ENCODE measurements around the gene LYSMD4. TPM values are rescaled to one million over a fixed set of nuclear protein-coding genes. Genes with fewer than 3 reads are reported as not detected.
"Not testable (repeated sequence)": the region's sequence is repeated elsewhere in the genome, so short reads cannot be mapped to it uniquely, and the experiment has no call there.

The LYSMD4 gene
- total RNA-seq = 10 to 100 TPM in 1 of 7 donors, 1 to 10 TPM in 6; 5.4 to 13.3 (median 7.6) TPM
- 1 to 10 TPM; 2.5 to 5.7 (median 4.8) TPM for polyA plus RNA-seq
- long read RNA-seq, donor 1, transcript LYSMD4-203 (1 exons, 2,122 nt) = major isoform, 46 of 46 reads
- long read RNA-seq, donor 1, partial matches to known transcripts = 0 of 46 reads
- long read RNA-seq, donor 1, other reads (novel, unspliced or antisense) = 0 of 46 reads
- long read RNA-seq, donor 2, transcript LYSMD4-203 (1 exons, 2,122 nt) = major isoform, 35 of 36 reads
- long read RNA-seq, donor 2, partial matches to known transcripts = 0 of 36 reads
- long read RNA-seq, donor 2, other reads (novel, unspliced or antisense) = 0 of 36 reads

DNA sequence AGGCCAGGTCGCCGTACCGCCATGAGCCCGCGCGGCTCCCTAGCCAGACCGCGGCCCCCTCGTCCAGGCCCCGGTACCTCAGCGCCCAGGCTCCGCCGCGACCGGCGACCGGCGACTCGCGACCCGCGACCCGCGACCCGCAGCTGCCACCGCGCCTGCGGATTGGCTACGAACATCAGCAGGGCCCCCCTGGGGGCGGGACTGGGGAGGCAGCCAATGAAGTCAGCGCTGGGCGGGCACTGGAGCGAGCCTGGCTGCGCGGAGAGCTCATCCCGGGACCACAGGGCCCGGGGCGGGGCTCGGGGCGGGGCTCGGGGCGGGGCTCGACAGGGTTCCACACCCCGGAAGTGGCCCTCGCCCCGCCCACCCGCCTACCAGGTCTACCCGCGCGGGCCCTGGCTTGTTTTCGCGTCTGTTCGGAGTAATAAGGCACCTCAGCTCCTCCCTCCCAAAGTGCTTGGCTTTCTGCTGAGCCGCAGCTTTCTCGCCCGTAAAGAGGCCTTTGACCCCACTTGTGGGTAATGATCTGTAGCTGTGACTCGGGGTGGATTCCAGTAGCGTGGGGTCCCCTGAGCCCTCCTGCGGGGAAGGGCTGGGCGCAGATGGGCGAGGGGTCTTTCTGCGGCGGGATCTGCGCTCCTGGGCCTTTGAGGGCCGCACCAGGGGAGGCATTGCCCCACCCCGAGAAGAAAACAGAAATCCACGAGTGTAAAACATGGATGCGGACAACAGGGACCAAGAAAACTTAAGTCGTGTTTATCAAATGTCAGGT is at the start of gene LYSMD4:
Gene LYSMD4 (minus strand): TSS at position 170 of the 772 bp plus-strand sequence. CDS start 1,438 bp downstream, outside the sequence.
- H3K27me3 ChIP-seq (replicated peaks in 1 of 7) = no peaks in the 10 kb centered on the region
- no peaks in the 10 kb centered on the region for H3K9me3 ChIP-seq
- peak within 1 kb of the TSS; percentile 81 to 89 (median 84) for H3K27ac ChIP-seq
- WGBS, 5 donors = 10 to 49% (median 13%) methylated on average over 13 to 69 of the region's 69 CpGs
- peak within 1 kb of the TSS; percentile 83 to 97 (median 88) for H3K4me3 ChIP-seq
- H3K36me3 ChIP-seq = peaks cover 0 to 16% (median 9%) of the 10 kb centered on the region in 6 donors
- intact Hi-C loops (cut with DNase I; ENCODE audit: low total_unique reads) = no loop called here
- peak; percentile 84 to 87 (median 84) for TF ChIP-seq POLR2AphosphoS5 (IDR thresholded peaks at IDR 0.05)
- no peak for TF ChIP-seq POLR2A (IDR thresholded peaks at IDR 0.05)
- TF ChIP-seq, protein P1, sequence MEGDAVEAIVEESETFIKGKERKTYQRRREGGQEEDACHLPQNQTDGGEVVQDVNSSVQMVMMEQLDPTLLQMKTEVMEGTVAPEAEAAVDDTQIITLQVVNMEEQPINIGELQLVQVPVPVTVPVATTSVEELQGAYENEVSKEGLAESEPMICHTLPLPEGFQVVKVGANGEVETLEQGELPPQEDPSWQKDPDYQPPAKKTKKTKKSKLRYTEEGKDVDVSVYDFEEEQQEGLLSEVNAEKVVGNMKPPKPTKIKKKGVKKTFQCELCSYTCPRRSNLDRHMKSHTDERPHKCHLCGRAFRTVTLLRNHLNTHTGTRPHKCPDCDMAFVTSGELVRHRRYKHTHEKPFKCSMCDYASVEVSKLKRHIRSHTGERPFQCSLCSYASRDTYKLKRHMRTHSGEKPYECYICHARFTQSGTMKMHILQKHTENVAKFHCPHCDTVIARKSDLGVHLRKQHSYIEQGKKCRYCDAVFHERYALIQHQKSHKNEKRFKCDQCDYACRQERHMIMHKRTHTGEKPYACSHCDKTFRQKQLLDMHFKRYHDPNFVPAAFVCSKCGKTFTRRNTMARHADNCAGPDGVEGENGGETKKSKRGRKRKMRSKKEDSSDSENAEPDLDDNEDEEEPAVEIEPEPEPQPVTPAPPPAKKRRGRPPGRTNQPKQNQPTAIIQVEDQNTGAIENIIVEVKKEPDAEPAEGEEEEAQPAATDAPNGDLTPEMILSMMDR (IDR thresholded peaks at IDR 0.05 in 8 of 11, conservative IDR thresholded peaks at IDR 0.05 in 3 of 11) = peak in 1 of 11 experiments; percentile 17
- DNase-seq = peak; percentile 99
- H3K4me1 ChIP-seq = peaks cover 0 to 37% (median 21%) of the 10 kb centered on the region in 6 donors

DNA sequence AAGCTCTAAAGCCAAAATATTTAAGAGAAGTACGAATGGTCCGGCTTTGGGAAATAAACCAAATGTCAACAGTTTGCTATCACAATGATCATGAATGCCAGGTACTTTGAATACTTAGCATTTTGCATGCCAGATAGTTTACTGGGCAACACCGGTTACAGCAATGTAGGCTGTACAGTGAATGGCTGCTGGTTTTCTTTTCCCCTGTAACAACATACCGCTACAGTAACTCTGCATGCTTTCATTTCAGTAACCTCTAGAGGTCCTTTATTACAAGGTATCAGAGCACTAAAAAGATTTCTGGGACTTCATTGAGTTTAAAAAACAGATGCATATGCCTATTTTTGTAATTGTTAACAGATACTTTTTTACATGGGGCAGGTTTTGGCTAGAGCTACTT is 48.8 kb upstream of the LYSMD4 start:
- H3K36me3 ChIP-seq; H3K9me3 ChIP-seq; H3K27me3 ChIP-seq (replicated peaks in 1 of 7); DNase-seq; H3K4me3 ChIP-seq; intact Hi-C loops (cut with DNase I; ENCODE audit: low total_unique reads); H3K4me1 ChIP-seq; H3K27ac ChIP-seq: not testable (repeated sequence)
- WGBS, 5 donors = 60 to 91% (median 81%) methylated on average over 1 to 4 of the region's 4 CpGs

DNA sequence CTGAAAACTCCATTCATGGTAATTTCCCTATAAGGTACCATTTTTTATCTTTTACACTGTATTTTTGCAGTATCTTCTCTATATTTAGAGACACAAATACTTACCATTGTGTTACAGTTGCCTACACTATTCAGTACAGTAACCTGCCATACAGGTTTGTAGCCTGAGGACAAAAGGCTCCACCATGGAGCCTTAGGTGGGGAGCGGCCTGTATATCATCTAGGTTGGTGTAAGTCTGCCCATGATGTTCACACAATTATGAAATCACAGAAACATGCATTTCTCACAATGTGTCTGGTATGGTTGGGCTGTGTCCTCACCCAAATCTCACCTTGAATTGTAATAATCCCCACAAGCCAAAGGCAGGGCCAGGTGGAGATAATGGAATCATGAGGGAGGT is 43.9 kb upstream of the LYSMD4 start:
- H3K9me3 ChIP-seq = peaks cover 0 to 4% (median 0%) of the 10 kb centered on the region in 8 donors
- no peak overlapping the region for H3K27ac ChIP-seq
- no peaks in the 10 kb centered on the region for H3K36me3 ChIP-seq
- no peak overlapping the region for H3K4me3 ChIP-seq
- intact Hi-C loops (cut with DNase I; ENCODE audit: low total_unique reads) = no loop called here
- 94 to 100% (median 97%) methylated on average over 1 of the region's 1 CpG for whole genome bisulfite sequencing, 5 donors
- no peak for DNase-seq
- no peaks in the 10 kb centered on the region for H3K4me1 ChIP-seq
- no peaks in the 10 kb centered on the region for H3K27me3 ChIP-seq (replicated peaks in 1 of 7)
- no peak for TF ChIP-seq POLR2A (IDR thresholded peaks at IDR 0.05)
- no peak for TF ChIP-seq POLR2AphosphoS5 (IDR thresholded peaks at IDR 0.05)
- TF ChIP-seq, protein P1 (IDR thresholded peaks at IDR 0.05 in 8 of 11, conservative IDR thresholded peaks at IDR 0.05 in 3 of 11) = no peak

DNA sequence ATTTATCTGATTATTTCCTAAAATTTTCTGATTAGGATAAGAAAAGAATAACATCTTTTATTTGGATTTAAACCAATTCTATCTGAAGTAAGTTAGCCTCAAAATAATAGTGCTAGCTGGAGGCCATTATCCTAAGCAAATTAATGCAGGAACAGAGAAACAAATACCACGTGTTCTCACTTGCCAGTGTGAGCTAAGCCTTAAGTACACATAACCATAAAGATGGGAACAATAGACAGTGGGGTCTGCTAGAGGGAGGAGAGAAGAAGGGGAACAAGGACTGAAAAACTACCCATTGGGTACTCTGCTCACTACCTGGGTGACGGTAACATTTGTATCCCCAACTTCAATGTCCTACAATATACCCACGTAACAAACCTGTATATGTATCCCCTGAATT is 31.3 kb upstream of the LYSMD4 start:
- WGBS, 5 donors = 76 to 89% (median 86%) methylated on average over 3 of the region's 3 CpGs
- no peak for DNase-seq
- intact Hi-C loops (cut with DNase I; ENCODE audit: low total_unique reads) = no loop called here
- Histone ChIP-seq H3K9me3 (no peaks in the 10 kb centered on the region), H3K36me3 (no peaks in the 10 kb centered on the region), H3K4me3 (no peak overlapping the region), H3K4me1 (peaks cover 0 to 5% (median 0%) of the 10 kb centered on the region in 6 donors), H3K27ac (no peak overlapping the region), H3K27me3 (replicated peaks in 1 of 7) (no peaks in the 10 kb centered on the region)
- TF ChIP-seq, protein P1 (IDR thresholded peaks at IDR 0.05 in 8 of 11, conservative IDR thresholded peaks at IDR 0.05 in 3 of 11) = no peak
- no peak for TF ChIP-seq POLR2A (IDR thresholded peaks at IDR 0.05)
- TF ChIP-seq POLR2AphosphoS5 (IDR thresholded peaks at IDR 0.05) = no peak

All from spleen (tissue), 13 donors.